Muscle of arm (tissue), 12 donors: Measurements from ENCODE around the gene SCGB2B2. TPM values are rescaled to one million over a fixed set of nuclear protein-coding genes. Genes with fewer than 3 reads are reported as not detected.

Experiments
- polyA plus RNA-seq, 12 donors: library from polyadenylated mRNA; unstranded; fragments of 120-200 nt; gene quantifications; one replicate each; pipeline ENCODE4 v1.2.1, GENCODE V29; 2013; ENCODE audit not compliant: insufficient read length in 12 of 12

SCGB2B2 gene
- polyA plus RNA-seq, 12 donors: 0.18 to 1.1 (median 0.57) TPM; not detected in 2

Other genes with a start within 250 kb of the SCGB2B2 start
- gene UBA2, start 248.8 kb downstream of the SCGB2B2 start, polyA plus RNA-seq: 100 to 1,000 TPM in 6 of 12 donors, 10 to 100 TPM in 5, not detected in 1; 83.2 to 160 (median 103) TPM
- 10 to 100 TPM in 11 of 12 donors, not detected in 1; 12.4 to 26.0 (median 20.3) TPM for gene WTIP, start 195.4 kb downstream of the SCGB2B2 start, polyA plus RNA-seq
- gene ZNF302, start 519 bp upstream of the SCGB2B2 start, polyA plus RNA-seq: 1,000 to 10,000 TPM in 1 of 12 donors, 10 to 100 TPM in 11; 36.5 to 1,194 (median 61.1) TPM
- 10 to 100 TPM in 10 of 12 donors, 1 to 10 TPM in 1, not detected in 1; 9.9 to 20.5 (median 16.1) TPM for gene ZNF181, start 57.1 kb upstream of the SCGB2B2 start, polyA plus RNA-seq
- 1 to 10 TPM in 11 of 12 donors, not detected in 1; 3.9 to 7.8 (median 6.6) TPM for gene ZNF599, start 96.1 kb upstream of the SCGB2B2 start, polyA plus RNA-seq
- gene ZNF30, start 249.7 kb upstream of the SCGB2B2 start, polyA plus RNA-seq: 1 to 10 TPM in 10 of 12 donors, not detected in 2; 3.3 to 7.3 (median 4.0) TPM